Measurements from ENCODE around the gene PODXL2.

DNA sequence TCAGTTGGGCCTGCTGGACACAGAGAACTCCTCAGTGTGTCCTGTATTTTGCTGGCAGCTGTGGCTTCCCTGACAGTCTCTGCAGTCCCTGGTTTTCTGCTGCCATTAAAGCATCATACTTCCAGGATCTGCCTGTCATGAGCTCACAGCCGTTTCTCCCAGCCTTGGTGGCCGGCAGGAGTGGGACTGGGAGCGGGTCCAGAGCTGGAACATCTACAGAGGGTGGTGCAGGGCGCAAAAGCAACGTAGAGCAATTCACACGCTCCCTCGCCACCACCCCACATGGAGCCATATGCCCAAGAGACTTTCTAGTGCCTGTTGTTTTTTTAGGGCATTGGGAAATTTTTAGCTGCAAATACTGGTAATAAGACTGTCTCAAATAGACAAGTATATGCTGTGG lies 77.3 kb downstream of the PODXL2 start:
- TF ChIP-seq, protein P1, sequence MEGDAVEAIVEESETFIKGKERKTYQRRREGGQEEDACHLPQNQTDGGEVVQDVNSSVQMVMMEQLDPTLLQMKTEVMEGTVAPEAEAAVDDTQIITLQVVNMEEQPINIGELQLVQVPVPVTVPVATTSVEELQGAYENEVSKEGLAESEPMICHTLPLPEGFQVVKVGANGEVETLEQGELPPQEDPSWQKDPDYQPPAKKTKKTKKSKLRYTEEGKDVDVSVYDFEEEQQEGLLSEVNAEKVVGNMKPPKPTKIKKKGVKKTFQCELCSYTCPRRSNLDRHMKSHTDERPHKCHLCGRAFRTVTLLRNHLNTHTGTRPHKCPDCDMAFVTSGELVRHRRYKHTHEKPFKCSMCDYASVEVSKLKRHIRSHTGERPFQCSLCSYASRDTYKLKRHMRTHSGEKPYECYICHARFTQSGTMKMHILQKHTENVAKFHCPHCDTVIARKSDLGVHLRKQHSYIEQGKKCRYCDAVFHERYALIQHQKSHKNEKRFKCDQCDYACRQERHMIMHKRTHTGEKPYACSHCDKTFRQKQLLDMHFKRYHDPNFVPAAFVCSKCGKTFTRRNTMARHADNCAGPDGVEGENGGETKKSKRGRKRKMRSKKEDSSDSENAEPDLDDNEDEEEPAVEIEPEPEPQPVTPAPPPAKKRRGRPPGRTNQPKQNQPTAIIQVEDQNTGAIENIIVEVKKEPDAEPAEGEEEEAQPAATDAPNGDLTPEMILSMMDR (IDR thresholded peaks at IDR 0.05) = no peak
- no peak for TF ChIP-seq POLR2A (IDR thresholded peaks at IDR 0.05)
